ENCODE data around the gene FLYWCH1. TPM values are rescaled to one million over a fixed set of nuclear protein-coding genes. Genes with fewer than 3 reads are reported as not detected.
"Not testable (repeated sequence)": the region's sequence is repeated elsewhere in the genome, so short reads cannot be mapped to it uniquely, and the experiment has no call there.

FLYWCH1 gene
- total RNA-seq, 1 donor from 2014 or later: 39.6 TPM

DNA sequence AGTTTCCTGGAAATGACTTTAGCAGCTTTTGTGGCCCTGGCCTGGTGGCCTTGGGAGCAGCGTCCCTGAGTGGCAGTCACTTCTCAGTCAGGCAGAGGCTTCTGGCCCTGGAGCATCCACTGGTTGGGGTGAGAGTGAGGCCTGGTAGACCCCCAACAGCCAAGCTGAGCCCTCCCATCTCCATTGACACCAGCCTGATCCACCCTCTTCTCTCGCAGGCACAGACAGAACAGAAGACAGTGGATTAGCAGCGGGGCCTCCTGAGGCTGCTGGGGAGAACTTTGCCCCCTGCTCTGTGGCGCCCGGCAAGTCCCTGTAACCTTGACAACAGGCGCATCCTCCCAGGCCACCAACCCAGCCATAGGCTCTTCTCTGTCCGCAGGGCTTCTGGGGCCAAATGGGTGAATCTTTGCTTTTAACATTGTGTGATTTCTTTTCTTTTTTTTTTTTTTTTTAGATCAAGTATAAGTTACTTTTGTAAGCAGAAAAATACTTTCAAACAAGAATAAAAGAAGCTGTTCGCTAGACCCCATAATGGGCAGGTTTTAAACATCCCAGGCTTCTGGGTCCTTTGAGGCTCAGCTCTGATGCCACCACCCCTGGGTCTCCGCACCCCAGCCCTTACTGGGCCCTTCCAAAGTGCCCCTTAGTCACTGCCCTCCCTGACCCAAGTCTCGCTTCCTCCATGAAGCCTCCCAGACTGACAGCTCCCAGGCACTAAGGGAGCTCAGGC lies 12.7 kb upstream of the FLYWCH1 start:
- DNase-seq (ENCODE audit: low spot score): no peak

DNA sequence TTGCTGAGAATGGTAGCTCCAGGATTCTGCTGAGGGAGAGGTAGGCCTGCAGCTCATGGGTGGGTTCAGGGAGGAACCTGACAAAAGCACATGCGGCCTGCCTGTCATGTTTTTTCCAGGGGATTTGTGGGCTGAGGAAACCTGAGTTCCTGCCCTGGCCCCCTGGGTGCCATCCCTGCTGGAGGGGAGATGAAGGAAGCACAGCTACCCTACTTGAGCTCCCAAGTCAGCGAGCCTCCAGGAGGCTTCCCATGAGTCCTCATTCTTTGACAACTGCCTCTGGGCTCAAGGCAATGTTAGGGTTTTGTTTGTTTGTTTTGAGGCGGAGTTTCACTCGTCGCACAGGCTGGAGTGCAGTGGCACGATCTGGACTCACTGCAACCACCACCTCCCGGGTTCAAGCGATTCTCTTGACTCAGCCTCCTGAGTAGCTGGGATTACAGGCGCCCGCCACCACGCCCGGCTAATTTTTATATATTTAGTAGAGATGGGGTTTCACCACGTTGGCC lies 12.1 kb upstream of the FLYWCH1 start:
- DNase-seq (ENCODE audit: low spot score): no peak

DNA sequence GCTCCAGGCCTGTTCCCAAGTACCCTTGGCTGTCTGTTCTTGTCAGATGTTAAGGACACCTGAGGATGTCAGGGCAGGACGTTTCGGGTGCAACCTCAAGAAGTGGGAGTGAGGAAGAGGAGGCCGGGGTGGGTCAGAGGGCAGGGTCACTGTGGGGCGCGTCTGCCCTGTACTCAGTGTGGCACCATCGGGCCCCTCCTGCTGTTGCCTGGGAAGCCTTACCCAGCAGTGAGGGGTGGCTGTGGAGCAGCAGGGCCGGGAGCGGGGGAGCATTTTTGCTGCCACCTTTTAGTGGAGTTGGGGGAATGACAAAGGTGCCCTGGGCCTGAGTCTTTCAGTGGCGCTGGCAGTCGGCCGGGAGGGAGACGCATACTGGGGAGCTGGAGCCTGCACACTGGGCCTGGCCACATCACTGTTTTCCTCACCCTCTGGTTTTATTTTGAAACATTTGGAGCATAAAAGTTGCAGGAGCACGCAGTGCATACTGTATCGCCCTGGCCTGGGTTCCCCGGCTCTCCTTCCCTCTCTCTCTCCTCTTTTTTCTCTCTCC lies 11.1 kb upstream of the FLYWCH1 start:
- DNase-seq (ENCODE audit: low spot score): no peak

DNA sequence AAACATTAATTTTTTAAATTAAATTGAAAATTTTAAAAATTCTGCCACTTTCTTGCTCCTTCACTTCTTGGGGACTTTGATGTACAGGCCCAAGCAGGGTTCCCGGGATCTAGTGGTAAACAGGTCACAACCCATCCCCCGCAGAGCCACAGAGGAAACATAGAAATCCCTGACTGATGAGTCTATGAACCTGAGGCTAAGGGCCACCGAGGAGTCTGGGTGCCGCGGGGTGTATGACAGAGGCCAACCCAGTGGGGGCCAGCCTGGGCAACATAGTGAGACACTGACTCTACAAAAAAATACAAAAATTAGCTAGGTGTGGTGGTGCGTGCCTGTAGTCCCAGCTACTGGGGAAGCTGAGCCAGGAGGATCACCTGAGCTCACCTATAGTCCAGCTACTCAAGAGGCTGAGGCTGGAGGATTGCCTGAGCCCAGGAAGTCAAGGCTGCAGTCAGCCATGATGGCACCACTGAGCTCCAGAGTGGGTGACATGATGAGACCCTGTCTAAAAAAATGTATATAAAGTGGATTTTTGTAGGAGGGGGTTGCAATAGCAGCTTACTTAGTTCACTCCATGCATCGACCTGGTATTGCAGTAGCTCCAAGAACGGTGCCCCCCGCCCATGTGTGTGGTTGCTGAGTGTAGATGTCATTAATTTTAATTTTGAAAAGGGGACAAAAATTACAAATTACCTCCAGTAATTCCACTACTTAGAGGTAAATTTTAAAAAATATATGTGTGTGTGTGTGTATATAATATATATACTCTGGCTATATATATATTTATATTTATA lies 9.2 kb upstream of the FLYWCH1 start:
- DNase-seq (ENCODE audit: low spot score): no peak

DNA sequence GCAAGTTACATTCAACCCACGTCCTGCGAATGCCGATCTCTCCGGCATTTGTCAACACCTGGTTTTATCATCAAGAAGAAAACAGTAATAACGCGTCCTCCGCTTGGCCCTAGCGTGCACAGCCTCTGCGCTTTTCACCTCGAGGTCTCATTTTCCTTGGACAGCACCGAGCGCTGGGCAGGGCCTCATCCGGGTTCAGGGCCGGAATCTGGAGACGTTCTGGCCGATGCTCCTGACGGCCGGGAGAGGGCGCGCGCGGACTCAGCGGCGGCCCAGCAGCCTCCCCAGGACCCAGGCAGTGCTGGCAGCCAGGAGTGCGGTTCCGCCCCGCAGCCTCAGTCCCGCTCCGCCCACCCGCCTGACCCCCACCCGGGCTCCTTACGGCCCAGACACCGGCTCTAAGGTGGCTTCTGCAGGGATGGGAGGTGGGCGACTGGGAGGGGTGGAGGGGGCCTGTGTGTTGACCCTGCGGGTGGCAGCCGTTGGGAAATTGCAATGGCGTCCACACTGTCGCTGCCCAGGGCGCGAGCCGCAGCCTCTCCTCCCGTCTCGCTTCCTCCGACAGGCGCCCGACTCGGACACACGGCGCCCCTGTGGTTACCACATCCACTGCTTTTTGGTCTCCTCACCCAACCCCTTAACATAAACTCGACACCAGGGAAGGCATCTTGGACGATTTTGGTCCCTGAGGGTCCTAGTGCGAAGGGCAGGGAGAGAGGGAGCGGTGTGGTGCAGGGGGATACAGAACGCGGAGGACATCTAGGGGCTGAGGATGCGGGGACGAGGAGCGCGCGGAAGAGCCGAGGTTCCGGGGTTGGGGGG lies 7.4 kb upstream of the FLYWCH1 start:
- peak; percentile 87 for DNase-seq (ENCODE audit: low spot score)

DNA sequence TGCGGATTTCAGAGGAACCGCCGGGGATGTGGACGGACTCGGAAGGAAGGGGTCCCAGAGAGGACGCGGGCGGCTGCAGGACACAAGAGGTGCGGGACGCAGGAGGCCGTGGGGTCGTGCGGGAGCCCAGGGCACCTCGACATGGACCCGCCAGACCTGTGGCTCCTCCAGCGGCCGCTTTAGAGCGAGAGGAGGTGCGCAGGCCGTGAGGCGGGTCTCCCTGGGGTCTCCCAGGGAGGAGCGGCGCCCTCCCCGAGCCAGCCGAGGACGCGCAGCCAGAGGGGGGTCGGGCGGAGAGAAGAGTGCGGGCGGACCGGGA lies 6.8 kb upstream of the FLYWCH1 start:
- no peak for DNase-seq (ENCODE audit: low spot score)

DNA sequence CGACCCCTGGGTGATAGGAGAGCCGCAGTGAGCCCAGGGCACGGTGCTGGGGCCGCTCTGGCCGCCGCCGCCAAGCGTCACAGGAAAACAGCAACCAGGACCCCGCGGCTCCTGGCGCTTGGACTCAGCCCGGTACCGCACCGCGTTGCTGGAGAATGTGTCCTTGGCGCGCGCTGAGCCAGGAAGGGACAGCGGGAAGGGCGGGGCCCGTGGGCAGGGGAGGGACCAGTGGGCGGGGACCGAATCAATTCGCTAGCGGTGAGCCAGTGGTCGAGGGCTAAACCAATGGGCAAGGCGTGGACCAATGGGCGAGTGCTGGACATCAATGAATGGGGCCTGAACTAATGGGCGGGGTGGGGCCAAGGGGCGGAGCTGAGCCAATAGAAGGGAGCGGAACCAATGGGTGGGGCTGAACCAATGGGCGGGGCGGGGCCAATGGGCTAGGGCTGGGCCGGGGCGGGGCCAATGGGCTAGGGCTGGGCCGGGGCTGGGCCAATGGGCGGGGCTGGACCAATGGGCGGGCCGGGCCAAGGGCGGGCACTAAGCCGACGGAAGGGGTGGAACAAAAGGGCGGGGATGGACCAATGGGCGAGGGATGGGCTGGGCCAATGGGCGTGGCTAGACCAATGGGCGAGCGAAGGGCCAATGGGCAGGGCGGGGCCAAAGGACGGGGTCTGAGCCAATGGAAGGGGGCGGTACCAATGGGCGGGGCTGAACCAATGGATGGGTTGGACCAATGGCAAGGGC lies 6.3 kb upstream of the FLYWCH1 start:
- peak; percentile 99 for DNase-seq (ENCODE audit: low spot score)

DNA sequence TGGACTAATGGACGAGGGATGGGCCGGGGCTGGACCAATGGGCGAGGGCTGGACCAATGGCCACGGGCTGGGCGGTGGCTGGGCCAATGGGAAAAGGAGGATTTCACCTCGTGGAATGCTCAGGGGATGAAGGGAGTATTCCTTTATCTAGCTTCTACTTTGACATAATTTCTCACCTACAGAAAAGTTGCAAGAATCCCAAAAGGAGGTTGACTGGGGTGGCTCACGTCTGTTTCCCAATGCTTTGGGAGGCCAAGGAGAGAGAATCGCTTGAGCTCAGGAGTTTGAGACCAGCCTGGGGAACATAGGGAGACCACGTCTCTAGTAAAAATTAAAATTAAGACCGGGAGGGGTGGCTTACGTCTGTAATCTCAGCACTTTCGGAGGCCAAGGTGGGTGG lies 5.7 kb upstream of the FLYWCH1 start:
- DNase-seq (ENCODE audit: low spot score): no peak

DNA sequence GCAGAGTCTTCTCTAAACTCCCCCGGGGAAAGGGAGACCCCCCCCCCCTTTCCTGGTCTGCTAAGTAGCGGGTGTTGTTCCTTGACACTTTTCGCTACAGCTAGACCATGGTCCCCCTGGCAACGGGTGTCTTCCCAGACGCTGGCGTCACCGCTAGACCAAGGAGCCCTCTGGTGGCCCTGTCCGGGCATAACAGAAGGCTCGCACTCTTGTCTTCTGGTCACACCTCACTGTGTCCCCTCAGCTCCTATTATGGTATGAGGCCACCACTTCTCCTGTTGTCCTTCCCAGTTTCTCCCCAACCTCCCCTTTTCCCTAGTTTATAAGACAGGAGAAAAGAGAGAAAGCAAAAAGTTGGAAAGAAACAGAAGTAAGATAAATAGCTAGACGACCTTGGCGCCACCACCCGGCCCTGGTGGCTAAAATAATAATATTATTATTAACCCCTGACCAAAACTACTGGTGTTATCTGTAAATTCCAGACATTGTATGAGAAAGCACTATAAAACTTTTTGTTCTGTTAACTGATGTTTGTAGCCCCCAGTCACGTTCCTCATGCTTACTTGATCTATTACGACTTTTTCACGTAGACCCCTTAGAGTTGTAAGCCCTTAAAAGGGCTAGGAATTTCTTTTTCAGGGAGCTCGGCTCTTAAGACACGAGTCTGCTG lies 4.5 kb upstream of the FLYWCH1 start:
- not testable (repeated sequence) for DNase-seq (ENCODE audit: low spot score)

DNA sequence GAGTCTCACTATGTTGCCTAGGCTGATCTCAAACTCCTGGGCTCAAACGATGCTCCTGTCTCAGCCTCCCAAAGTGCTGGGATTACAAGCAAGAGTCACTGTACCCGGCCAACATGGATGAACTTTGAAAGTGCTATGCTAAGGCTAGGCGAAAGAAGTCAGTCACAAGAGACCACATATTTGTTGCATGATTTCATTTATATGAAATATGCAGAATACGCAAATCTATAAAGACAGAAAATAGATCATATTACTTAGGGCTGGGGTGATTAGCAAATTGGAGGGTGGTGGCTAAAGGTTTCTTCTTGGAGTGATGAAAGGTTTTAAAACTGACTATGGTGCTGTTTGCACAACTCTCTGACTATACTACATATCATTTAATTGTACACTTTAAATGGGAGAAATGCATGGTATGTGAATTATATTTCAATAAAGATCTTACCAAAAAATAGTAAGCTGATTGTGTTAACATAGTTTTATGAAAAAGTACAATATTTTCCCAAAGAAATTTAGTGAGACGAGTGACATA lies 1.2 kb upstream of the FLYWCH1 start:
- DNase-seq (ENCODE audit: low spot score): no peak

DNA sequence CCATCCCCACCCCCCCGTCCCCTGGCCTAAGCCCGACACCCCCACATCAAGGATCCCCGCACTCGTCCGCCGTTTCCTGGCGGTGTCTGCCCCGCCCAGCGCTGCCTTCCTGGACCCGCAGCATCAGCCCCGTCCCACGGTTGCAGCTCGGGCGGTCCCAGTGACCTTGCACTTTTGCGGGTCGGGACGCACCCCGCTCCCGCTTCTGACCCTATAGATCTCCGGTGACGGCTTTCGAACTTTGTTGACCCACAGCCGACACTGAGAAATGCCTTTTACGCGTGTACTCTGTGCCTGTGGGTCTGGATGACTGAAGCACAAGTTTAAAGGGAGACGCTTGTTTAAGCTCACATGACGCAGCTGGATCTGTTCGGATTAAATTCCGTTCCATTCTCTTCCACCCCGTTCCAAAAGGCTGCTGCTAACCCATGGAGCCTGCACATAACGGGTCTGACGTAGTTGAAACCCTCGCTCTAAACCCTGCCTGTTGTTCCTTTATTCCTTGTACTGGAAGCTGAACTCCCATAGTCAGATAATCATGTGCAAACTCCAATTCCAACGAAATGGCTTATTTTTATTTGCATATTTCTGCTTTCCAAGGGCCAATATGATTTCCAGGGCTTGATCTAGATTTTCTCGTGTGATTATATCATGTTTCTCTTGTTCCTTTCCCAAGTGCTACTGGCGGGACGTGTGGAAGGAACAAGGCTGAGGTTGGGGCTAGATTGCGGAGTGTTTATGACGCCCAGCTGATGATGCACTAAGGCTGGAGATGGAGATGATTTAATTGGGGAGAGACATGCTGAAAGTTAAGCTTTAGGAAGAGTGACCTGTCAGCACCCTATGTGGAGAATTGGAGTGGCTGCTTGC lies 834 bp downstream of the FLYWCH1 start:
- DNase-seq (ENCODE audit: low spot score): no peak

DNA sequence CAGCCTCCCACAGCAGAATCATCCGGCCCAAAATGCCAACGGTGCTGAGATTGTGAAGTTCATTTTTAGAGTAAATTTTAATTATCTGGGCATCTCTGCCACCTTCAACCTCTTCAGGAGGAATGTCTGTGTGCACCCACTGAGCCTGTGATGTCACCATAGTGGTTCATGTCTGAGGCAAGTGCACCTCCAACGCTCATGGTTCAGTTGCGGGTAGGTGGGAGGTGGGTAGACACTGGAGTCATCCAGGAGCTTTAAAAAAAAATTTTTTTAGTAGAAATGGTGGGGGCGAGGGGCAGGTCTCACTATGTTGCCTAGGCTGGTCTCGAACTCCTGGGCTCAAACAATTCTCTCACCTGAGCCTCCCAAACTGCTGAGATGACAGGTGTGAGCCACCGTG lies 1.9 kb downstream of the FLYWCH1 start:
- DNase-seq (ENCODE audit: low spot score): no peak

DNA sequence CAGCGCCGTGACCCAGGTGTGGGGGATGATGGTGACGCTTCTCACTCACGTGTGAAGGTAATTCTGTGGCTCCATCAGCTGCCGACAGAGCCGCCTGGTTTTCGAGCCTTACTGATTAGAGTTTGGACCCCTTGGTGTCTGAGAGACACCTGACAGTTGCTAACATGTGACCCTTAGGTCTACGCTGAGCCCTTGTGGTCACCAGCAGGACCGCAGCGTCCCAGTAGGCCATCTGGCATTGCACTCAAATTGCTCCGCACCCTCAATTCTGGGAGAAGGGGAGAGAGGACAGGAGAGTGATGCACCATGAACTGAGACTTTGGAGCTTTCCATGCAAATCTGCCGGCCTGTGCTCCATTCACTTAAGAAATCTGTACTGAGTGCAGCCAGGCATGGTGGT lies 2.5 kb downstream of the FLYWCH1 start:
- no peak for DNase-seq (ENCODE audit: low spot score)

DNA sequence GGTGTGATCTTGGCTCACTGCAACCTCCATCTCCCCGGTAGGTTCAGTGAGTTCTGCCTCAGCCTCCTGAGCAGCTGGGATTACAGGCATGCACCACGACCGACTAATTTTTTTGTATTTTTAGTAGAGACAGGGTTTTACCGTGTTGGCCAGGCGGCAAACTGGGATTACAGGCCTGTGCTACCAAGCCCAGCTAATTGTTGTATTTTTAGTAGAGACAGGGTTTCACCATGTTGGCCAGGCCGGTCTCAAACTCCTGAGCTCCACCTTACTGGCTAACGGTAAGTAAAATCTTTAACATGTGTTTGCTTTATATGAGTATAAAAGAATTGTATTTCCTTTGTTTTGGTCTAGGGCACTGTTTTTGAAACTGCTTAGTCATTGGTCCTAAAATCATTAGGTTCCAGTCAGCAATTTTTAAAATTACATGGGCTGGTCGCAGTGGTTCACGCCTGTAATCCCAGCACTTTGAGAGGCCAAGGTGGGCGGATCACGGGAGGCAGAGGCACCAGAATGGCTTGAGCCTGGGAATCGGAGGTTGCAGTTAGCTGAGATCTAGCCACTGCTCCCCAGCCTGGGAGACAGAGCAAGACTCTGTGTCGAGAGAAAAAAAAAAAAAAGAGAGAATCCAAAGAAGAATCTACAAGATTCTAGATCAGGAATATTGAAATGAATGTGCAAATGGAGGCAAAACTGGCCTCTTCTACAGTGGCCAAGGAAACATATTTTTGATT lies 3.6 kb downstream of the FLYWCH1 start:
- no peak for DNase-seq (ENCODE audit: low spot score)

DNA sequence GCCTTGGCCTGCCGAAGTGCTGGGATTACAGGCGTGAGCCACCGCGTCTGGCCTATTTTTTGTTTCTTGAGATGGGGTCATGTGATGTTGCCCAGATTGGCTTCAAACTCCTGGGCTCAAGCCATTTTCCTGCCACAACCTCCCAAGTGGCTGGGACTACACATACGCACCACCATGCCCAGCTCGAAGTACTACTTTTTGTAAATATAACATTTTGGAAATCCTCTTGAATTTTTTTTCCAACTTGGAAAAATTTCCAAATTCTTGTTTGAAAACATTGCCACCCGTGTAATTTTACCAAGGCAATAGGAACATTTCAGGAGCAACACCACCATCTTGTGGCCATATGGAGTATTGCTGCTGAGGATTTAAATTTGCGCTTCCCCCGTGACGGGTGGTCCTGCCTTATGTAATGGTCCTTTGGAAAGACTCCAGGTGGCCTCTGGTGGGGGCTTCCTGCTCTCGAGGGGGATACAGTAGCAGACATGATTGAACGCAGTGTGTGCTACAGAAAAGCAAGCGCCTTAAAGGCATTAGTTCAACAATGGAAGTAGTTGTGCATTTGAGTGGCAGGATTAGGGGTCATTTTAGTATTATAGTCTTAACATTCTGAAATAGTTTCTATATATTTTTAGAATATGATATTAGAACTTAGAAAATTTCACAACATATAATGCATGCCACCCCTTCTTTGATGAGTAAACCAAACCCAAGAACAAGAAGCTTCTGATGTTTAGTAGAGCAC lies 8.0 kb downstream of the FLYWCH1 start:
- peak; percentile 65 for DNase-seq (ENCODE audit: low spot score)

DNA sequence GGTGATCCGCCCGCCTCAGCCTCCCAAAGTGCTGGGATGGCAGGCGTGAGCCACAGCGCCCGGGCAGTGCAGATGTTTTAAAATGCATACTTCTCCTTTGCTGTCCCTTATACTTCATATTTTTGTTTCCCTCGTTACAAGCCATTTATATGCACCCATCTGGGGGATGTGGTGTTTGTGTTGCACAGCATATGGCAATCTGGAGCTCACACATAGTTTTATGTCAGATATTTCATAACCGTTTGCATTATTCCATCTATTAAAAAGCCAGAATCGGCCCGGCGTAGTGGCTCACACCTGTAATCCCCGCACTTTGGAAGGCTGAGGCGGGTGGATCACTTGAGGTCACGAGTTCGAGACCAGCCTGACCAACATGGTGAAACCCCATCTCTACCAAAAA lies 11.8 kb downstream of the FLYWCH1 start:
- no peak for DNase-seq (ENCODE audit: low spot score)

DNA sequence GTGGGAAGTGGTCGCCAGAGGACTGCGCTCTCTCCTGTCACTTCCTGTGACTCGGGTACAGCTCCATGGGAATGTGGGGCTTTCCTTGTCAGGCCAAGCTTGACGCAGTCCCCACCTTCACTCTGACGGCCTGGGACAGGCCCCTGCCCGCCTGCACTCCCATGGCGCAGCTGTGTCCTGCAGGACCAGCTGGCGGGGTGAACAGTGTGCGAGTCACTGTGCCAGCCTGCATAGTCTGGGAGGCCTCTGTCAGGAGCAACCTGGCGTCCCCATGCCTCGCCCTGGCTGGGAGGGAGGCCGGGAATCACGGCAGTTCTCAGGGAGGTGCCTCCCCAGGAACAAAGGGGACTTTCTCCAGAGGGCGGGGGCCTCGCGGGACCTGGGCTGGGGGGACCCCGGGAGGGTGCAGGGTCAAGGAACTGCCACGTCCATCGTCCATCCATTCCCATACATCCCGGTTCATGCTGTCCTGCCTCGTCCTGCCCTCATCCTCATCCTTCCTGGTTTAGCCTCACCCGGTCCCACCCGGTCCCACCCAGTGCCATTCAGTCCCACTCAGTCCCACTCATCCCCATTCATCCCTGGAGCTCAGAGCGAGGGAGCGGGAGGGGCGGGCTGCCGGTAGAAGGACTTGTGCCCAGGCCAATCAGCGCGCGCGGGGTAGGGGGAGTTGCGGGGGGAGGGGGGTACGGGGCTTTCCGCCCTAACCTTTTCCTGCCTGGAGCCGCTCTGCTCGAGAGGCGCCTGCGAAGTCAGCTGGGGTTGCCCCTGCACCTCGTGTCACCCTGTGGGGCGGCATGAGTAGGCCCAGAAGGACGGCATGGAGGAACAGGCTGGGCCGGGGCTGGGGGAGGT lies 13.4 kb downstream of the FLYWCH1 start:
- no peak for DNase-seq (ENCODE audit: low spot score)
